H9 (cell line): ENCODE data around the gene PXDN. TPM values are rescaled to one million over a fixed set of nuclear protein-coding genes. Genes with fewer than 3 reads are reported as not detected.
A peak's percentile ranks its signal among the peaks of the same experiment; 100 is the strongest.

Experiments used
- DNase-seq: peaks from one replicate; pipeline ENCODE4 v3.0.0-alpha.2; 2017
- H2AFZ ChIP-seq: one replicate; pipeline ENCODE4 v1.6.1; 2013; ENCODE audit warnings: mild to moderate bottlenecking, low read length, control low read depth, moderate library complexity
- H2AK5ac ChIP-seq: 2 replicates; pipeline ENCODE4 v1.6.1; 2013; ENCODE audit warnings: low read length, control low read depth, mixed read lengths; ENCODE audit not compliant: insufficient read length
- H2BK120ac ChIP-seq: one replicate; pipeline ENCODE4 v1.6.1; 2013; ENCODE audit warnings: low read depth, mild to moderate bottlenecking, low read length, control low read depth, inconsistent platforms; ENCODE audit not compliant: poor library complexity, severe bottlenecking
- H2BK12ac ChIP-seq: 2 replicates; pipeline ENCODE4 v1.6.1; 2013; ENCODE audit warnings: low read length, control low read depth, mixed read lengths, low read depth; ENCODE audit not compliant: insufficient read length
- H2BK15ac ChIP-seq: 2 replicates; pipeline ENCODE4 v1.6.1; 2013; ENCODE audit warnings: low read depth, low read length, control low read depth
- H2BK20ac ChIP-seq: one replicate; pipeline ENCODE4 v1.6.1; 2013; ENCODE audit warnings: low read depth, mild to moderate bottlenecking, low read length, control low read depth, inconsistent platforms; ENCODE audit not compliant: poor library complexity, severe bottlenecking
- H2BK5ac ChIP-seq: 2 replicates; pipeline ENCODE4 v1.6.1; 2013; ENCODE audit warnings: low read length, control low read depth, mixed read lengths; ENCODE audit not compliant: insufficient read length
- H3K14ac ChIP-seq: 2 replicates; pipeline ENCODE4 v1.6.1; 2013; ENCODE audit warnings: low read length, control low read depth; ENCODE audit not compliant: insufficient read depth
- H3K18ac ChIP-seq: 2 replicates; pipeline ENCODE4 v1.6.1; 2013; ENCODE audit warnings: low read depth, mild to moderate bottlenecking, mixed read lengths, low read length, control low read depth; ENCODE audit not compliant: insufficient read length
- H3K23ac ChIP-seq: 2 replicates; pipeline ENCODE4 v1.6.1; 2013; ENCODE audit warnings: low read length, control low read depth, mixed read lengths, low read depth; ENCODE audit not compliant: insufficient read length
- H3K23me2 ChIP-seq: 2 replicates; pipeline ENCODE4 v1.6.1; 2013; ENCODE audit warnings: low read depth, mild to moderate bottlenecking, mixed read lengths, low read length, control low read depth; ENCODE audit not compliant: insufficient read length, poor library complexity, severe bottlenecking
- H3K27ac ChIP-seq: 2 replicates; pipeline ENCODE4 v1.5.1; 2013; ENCODE audit warnings: low read length, control low read depth, mixed read lengths, low read depth; ENCODE audit not compliant: insufficient read length
- H3K27me3 ChIP-seq: 2 replicates; pipeline ENCODE4 v1.6.1; 2013; ENCODE audit warnings: low read length, control low read depth, inconsistent platforms; ENCODE audit not compliant: insufficient read depth
- H3K4ac ChIP-seq: 2 replicates; pipeline ENCODE4 v1.6.1; 2013; ENCODE audit warnings: low read depth, mild to moderate bottlenecking, control low read depth, inconsistent platforms, low read length, moderate library complexity
- H3K4me1 ChIP-seq: 2 replicates; pipeline ENCODE4 v1.6.1; 2013; ENCODE audit warnings: low read length, control low read depth, inconsistent platforms; ENCODE audit not compliant: insufficient read depth
- H3K4me2 ChIP-seq: 2 replicates; pipeline ENCODE4 v1.6.1; 2013; ENCODE audit warnings: low read length, control low read depth, mixed read lengths; ENCODE audit not compliant: insufficient read length, insufficient read depth
- H3K56ac ChIP-seq: 2 replicates; pipeline ENCODE4 v1.6.1; 2013; ENCODE audit warnings: low read depth, mild to moderate bottlenecking, mixed read lengths, low read length, control low read depth; ENCODE audit not compliant: insufficient read length
- H3K79me1 ChIP-seq: 2 replicates; pipeline ENCODE4 v1.6.1; 2013; ENCODE audit warnings: low read depth, mild to moderate bottlenecking, moderate library complexity, low read length, control low read depth, inconsistent platforms; ENCODE audit not compliant: insufficient read depth, poor library complexity, severe bottlenecking
- H3K79me2 ChIP-seq: 2 replicates; pipeline ENCODE4 v1.6.1; 2013; ENCODE audit warnings: low read length, control low read depth, inconsistent platforms; ENCODE audit not compliant: insufficient read depth
- H3K9ac ChIP-seq: 2 replicates; pipeline ENCODE4 v1.6.1; 2013; ENCODE audit warnings: low read length, control low read depth, mixed read lengths; ENCODE audit not compliant: insufficient read length; ENCODE audit errors: extremely low read depth
- H3K9me3 ChIP-seq: one replicate; pipeline ENCODE4 v1.6.1; 2013; ENCODE audit warnings: low read depth, low read length, inconsistent platforms; ENCODE audit not compliant: control insufficient read depth
- H3T11ph ChIP-seq: one replicate; pipeline ENCODE4 v1.6.1; 2013; ENCODE audit warnings: mild to moderate bottlenecking, low read length, control low read depth, inconsistent platforms
- H4K20me1 ChIP-seq: one replicate; pipeline ENCODE4 v1.6.1; 2013; ENCODE audit not compliant: control insufficient read depth, insufficient read length, insufficient read depth
- H4K5ac ChIP-seq: 2 replicates; pipeline ENCODE4 v1.6.1; 2013; ENCODE audit warnings: low read depth, mild to moderate bottlenecking, mixed read lengths, low read length, control low read depth; ENCODE audit not compliant: insufficient read length
- H4K8ac ChIP-seq: replicated peaks from 2 replicates; pipeline ENCODE4 v1.6.1; 2013; ENCODE audit warnings: low read length, control low read depth, mixed read lengths, low read depth; ENCODE audit not compliant: insufficient read length
- H4K91ac ChIP-seq: 2 replicates; pipeline ENCODE4 v1.6.1; 2013; ENCODE audit warnings: low read depth, mild to moderate bottlenecking, moderate library complexity, mixed read lengths, low read length, control low read depth; ENCODE audit not compliant: insufficient read length
- H3K27ac Mint-ChIP-seq, 3 experiments: 2 replicates in 2 of 3; 3 replicates in 1 of 3; pipeline ENCODE4 v1.8.0; 2020 to 2021; ENCODE audit warnings: mixed read lengths in 3 of 3, mild to moderate bottlenecking in 1 of 3, moderate library complexity in 1 of 3
- H3K27me3 Mint-ChIP-seq: 2 replicates; pipeline ENCODE4 v1.8.0; 2021; ENCODE audit warnings: low read depth, mild to moderate bottlenecking, moderate library complexity, mixed read lengths
- H3K36me3 Mint-ChIP-seq, 3 experiments: 2 replicates in 2 of 3; 3 replicates in 1 of 3; pipeline ENCODE4 v1.8.0; 2020 to 2021; ENCODE audit warnings: low read depth in 3 of 3, mixed read lengths in 3 of 3; ENCODE audit not compliant: insufficient read depth in 1 of 3
- H3K4me1 Mint-ChIP-seq, 2 experiments: 2 replicates each; pipeline ENCODE4 v1.8.0; 2020; ENCODE audit warnings: mixed read lengths in 2 of 2
- H3K4me3 Mint-ChIP-seq, 2 experiments: 2 replicates in 1 of 2; 3 replicates in 1 of 2; pipeline ENCODE4 v1.8.0; 2020 to 2021; ENCODE audit warnings: mild to moderate bottlenecking in 2 of 2, mixed read lengths in 2 of 2, moderate library complexity in 1 of 2
- H3K9me3 Mint-ChIP-seq, 2 experiments: 2 replicates in 1 of 2; 3 replicates in 1 of 2; pipeline ENCODE4 v1.8.0; 2020; ENCODE audit warnings: mild to moderate bottlenecking in 2 of 2, mixed read lengths in 2 of 2, moderate library complexity in 1 of 2
- WGBS: extraction: QIAGEN DNeasy Blood & Tissue Kit; methylation state at CpG from one replicate; pipeline ENCODE4 v1.1.7; 2013; ENCODE audit warnings: missing lambda C conversion rate, low lambda C conversion rate, mixed read lengths; ENCODE audit not compliant: insufficient read length; ENCODE audit errors: extremely low coverage; 5-methylcytosine and 5-hydroxymethylcytosine counted together
- total RNA-seq: library from RNA; stranded (reverse); gene quantifications from 2 replicates; pipeline ENCODE4 v1.2.1, GENCODE V29; 2021
- TF ChIP-seq, protein P1 (sequence below): fragments of 200-600 bp; sonication (generic); conservative IDR thresholded peaks from 3 replicates; pipeline ENCODE4 v1.8.0; 2021; ENCODE audit warnings: antibody characterized with exemption, mild to moderate bottlenecking

PXDN gene
- total RNA-seq, 1 experiment from 2014 or later, result 146 TPM

DNA sequence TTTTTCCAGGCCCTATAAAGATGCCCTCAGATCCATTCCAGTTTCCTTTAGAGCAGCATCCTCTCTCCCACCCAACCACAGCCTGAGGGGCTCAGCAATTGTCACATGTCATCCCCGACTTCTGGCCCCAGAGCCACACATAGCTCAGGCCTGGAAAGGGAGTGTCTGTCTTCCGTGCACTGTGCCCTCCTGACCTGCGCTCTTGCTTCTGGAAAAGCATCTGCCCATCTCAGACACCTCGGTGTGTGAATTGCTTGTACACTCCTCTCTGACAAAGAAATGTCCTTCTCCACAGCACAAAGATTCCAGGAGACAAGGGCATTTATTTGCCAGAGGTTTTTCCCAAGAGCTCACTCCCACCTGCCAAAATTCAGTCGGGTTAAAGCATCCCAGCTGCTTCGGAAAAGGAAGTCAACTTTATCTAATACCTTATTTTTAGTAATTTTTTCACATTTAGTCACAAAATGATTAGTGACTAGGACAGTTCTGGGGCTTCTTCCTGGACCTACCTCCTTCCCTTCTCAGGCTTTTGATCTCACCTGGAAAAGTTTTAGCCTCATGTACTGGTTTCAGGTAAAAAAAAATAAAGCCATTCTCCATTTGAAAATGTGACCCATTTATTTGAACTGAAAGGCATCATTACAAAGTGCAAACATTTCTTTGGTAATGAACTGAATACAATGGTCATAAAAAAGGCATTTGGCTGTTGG is 112.9 kb downstream of the PXDN start:
- Histone ChIP-seq H2BK20ac (no peak overlapping the region), H3K18ac (no peak overlapping the region), H3K14ac (no peak overlapping the region; the same call in 1 of the 2 replicates), H3K4me2 (no peak overlapping the region), H4K8ac (no peak overlapping the region), H3K9me3 (no peaks in the 10 kb centered on the region), H4K91ac (no peak overlapping the region), H3K56ac (no peak overlapping the region), H3K27me3 (no peaks in the 10 kb centered on the region), H3K23ac (no peak overlapping the region), H3K4ac (no peak overlapping the region), H3K23me2 (no peaks in the 10 kb centered on the region), H3K27ac (no peak overlapping the region), H3K79me2 (no peaks in the 10 kb centered on the region), H2BK15ac (no peak overlapping the region), H2BK12ac (no peak overlapping the region), H2BK5ac (no peak overlapping the region), H2AK5ac (no peak overlapping the region), H3T11ph (no peak overlapping the region), H4K20me1 (no peaks in the 10 kb centered on the region), H3K4me1 (peaks cover 4% of the 10 kb centered on the region), H3K9ac (no peak overlapping the region), H2AFZ (no peak overlapping the region), H2BK120ac (no peak overlapping the region), H3K79me1 (no peaks in the 10 kb centered on the region), H4K5ac (no peak overlapping the region)
- peaks cover 31 to 70% (median 63%) of the 10 kb centered on the region in 3 experiments for H3K36me3 Mint-ChIP-seq
- no peak for DNase-seq
- WGBS, result no CpG with 5 or more reads among the region's 6 CpGs
- peaks cover 10 to 13% of the 10 kb centered on the region in 2 experiments for H3K4me1 Mint-ChIP-seq
- TF ChIP-seq, protein P1, sequence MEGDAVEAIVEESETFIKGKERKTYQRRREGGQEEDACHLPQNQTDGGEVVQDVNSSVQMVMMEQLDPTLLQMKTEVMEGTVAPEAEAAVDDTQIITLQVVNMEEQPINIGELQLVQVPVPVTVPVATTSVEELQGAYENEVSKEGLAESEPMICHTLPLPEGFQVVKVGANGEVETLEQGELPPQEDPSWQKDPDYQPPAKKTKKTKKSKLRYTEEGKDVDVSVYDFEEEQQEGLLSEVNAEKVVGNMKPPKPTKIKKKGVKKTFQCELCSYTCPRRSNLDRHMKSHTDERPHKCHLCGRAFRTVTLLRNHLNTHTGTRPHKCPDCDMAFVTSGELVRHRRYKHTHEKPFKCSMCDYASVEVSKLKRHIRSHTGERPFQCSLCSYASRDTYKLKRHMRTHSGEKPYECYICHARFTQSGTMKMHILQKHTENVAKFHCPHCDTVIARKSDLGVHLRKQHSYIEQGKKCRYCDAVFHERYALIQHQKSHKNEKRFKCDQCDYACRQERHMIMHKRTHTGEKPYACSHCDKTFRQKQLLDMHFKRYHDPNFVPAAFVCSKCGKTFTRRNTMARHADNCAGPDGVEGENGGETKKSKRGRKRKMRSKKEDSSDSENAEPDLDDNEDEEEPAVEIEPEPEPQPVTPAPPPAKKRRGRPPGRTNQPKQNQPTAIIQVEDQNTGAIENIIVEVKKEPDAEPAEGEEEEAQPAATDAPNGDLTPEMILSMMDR, result no peak
- no peak overlapping the region for H3K4me3 Mint-ChIP-seq
- H3K27ac Mint-ChIP-seq, result peak overlapping the region; percentile 21 to 84 (median 65); a peak in 6 of 7 replicates
- H3K9me3 Mint-ChIP-seq, result peaks cover 0 to 6% of the 10 kb centered on the region in 2 experiments; a peak in 2 of 5 replicates
- no peaks in the 10 kb centered on the region for H3K27me3 Mint-ChIP-seq
